ENCODE data around the gene IL4R. TPM values are rescaled to one million over a fixed set of nuclear protein-coding genes. Genes with fewer than 3 reads are reported as not detected.

IL4R gene
- total RNA-seq, 1 experiment from 2014 or later, result 75.1 TPM

GRCh38 chr16:27316038-27316680 lies 2.4 kb downstream of the IL4R start:
- Histone ChIP-seq H3K36me3 (peaks cover 10% of the 10 kb centered on the region), H3K27ac (no peak overlapping the region), H3K9me3 (replicated peaks) (no peaks in the 10 kb centered on the region), H3K27me3 (no peaks in the 10 kb centered on the region), H3K4me3 (no peak overlapping the region), H3K4me1 (peaks cover 34% of the 10 kb centered on the region)
- DNase-seq, result no peak

- peaks cover 36% of the 10 kb centered on the region for H3K4me1 ChIP-seq
- H3K36me3 ChIP-seq, result peaks cover 14% of the 10 kb centered on the region
- no peak overlapping the region for H3K4me3 ChIP-seq
- no peaks in the 10 kb centered on the region for H3K27me3 ChIP-seq
- no peak for DNase-seq
- no peak overlapping the region for H3K27ac ChIP-seq
- H3K9me3 ChIP-seq (replicated peaks), result no peaks in the 10 kb centered on the region
Observed at GRCh38 chr16:27317320-27317719, 3.5 kb downstream of the IL4R start.

DNA sequence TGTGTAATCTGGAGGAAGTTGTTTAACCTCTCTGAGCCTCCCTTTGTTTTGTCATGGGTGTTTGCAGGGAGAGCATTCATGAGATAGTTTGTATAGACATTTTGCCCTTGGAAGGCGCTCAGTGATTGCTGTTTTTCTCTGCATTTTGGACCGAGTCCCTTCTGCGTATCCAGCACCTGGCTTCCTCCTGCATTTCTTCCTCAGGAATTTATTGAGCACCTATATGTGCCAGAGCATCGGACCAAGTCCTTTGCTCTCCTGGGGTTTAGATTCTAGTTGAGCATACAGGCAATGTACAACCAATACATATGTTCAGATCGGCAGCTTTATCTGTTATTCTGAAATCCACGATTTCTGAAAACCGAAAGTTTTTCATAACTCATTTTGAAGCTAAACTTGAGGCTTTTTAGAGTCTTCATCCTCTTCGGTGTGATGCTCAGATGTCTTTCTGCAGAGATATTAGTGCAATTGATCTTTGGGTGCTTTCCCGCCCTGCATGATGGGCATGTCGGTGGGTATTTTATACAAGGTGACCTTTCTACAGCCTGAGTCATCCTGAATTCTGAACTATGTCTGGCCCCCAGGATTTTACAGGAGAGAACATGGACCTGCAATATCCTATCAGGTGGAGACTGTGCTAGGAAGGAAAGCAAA lies 4.1 kb downstream of the IL4R start:
- no peaks in the 10 kb centered on the region for H3K27me3 ChIP-seq
- peaks cover 36% of the 10 kb centered on the region for H3K4me1 ChIP-seq
- H3K36me3 ChIP-seq, result peaks cover 14% of the 10 kb centered on the region
- DNase-seq, result no peak
- no peaks in the 10 kb centered on the region for H3K9me3 ChIP-seq (replicated peaks)
- no peak overlapping the region; the same call in 1 of the 2 replicates for H3K27ac ChIP-seq
- no peak overlapping the region for H3K4me3 ChIP-seq

DNA sequence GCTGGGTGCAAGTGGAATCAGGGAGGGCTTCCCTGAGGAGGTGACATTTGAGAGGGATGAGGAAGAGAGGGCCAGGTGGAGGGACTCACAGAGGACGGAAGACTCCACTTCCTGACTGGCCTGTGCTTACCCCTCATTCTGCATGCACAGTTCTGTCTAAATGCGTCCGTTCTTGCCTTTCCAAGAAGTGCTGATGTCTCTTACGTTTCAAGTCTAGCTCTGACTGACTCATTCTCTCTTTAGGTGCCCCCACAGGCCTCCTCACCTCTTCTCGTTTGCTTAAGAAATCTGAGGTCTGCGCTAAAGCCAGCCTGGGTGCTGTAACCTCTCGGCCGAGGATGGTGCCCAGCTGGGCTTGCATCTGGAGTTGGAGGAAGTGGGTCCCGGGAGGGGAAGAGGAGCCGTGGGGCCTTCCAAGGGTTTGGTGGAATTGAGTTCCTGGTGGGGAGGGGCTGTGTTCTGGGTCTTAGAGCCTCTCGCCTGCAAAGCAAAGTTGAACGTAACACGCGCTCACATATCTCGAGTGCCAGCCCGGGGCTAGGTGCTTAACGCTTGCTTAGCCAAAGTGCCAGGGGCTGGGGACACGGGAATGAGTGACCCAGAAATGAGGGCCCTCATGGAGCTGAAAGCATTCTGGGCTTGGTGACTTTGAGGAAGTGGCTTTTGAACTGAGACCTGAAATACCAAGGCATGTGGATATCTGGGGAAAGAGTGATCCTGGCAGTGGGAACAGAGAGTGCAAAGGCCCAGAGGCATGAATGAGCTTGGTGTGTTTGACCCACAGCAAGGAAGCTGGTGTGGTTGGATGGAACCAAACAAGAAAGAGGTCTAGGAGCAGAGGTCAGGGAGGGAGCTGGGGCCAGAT lies 4.8 kb downstream of the IL4R start:
- H3K4me3 ChIP-seq, result no peak overlapping the region
- H3K4me1 ChIP-seq, result peaks cover 36% of the 10 kb centered on the region
- peaks cover 14% of the 10 kb centered on the region for H3K36me3 ChIP-seq
- H3K27me3 ChIP-seq, result no peaks in the 10 kb centered on the region
- peak overlapping the region; percentile 83 for H3K27ac ChIP-seq
- DNase-seq, result no peak
- H3K9me3 ChIP-seq (replicated peaks), result no peaks in the 10 kb centered on the region

DNA sequence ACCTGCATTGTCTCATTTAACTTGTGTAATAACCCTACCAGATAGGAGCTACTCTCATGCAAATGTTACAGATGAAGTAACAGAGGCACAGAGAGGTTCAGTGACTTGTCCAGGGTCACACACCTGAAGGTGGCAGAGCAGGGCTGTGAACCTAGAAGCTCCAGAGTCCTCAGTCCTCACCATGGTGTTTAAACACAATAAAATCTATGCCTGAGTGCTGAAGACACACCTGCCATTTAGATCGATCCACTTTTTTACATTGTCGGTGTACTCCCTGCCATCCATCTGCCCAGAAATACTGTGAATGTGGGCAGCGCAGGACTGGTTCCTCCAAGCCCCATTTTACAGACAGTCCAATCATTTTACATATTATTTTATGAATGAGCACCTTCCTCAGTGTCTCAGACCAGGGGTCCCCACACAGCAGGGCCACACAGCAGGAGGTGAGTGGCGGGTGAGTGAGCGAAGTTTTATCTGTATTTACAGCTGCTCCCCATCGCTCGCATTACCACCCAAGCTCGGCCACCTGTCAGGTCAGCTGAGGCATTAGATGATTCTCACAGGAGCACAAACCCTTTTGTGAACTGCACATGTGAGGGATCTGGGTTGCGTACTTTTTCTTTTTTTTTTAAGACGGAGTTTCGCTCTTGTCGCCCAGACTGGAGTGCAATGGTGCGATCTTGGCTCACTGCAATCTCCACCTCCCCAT lies 5.6 kb downstream of the IL4R start:
- Histone ChIP-seq H3K27ac (peak overlapping the region; percentile 83), H3K4me1 (peaks cover 36% of the 10 kb centered on the region), H3K4me3 (no peak overlapping the region), H3K36me3 (peaks cover 14% of the 10 kb centered on the region), H3K27me3 (no peaks in the 10 kb centered on the region), H3K9me3 (replicated peaks) (no peaks in the 10 kb centered on the region)
- DNase-seq, result peak; percentile 84 to 90

DNA sequence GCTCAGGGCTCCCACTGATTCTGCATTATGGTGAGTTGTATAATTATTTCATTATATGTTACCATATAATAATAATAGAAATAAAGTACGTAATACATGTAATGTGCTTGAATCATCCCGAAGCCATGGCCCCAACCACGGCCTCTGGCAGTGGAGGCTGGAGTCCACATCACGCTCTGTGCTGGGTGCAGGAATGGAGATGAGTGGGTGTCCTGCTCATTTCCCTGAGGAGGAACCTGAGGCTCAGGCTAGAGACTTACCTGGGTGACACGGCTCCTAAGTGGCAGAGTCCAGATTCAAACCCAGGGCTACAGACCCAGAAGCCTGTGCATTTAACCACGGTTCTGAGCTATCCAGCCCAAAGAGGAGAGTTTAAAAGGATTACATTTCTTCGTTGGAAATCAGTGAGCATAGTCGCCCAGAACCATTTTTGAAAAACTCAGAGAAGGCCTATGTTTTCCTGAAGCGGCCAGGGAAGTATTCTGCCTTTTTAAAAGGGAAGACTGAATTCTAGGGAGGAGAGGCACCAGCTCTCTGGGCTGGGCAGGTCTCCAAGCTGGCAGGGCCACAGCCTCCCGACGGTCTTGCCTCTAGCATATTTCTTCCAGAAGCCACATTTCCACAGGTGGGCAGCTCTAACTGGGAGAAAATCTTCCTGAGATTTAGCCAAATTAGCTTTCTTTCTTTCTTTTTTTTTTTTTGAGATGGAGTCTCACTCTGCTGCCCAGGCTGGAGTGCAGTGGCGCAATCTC lies 6.7 kb downstream of the IL4R start:
- peaks cover 29% of the 10 kb centered on the region for H3K4me1 ChIP-seq
- H3K36me3 ChIP-seq, result peaks cover 14% of the 10 kb centered on the region
- no peaks in the 10 kb centered on the region for H3K27me3 ChIP-seq
- H3K27ac ChIP-seq, result peak overlapping the region; percentile 83
- no peak for DNase-seq
- H3K4me3 ChIP-seq, result no peak overlapping the region
- no peaks in the 10 kb centered on the region for H3K9me3 ChIP-seq (replicated peaks)

DNA sequence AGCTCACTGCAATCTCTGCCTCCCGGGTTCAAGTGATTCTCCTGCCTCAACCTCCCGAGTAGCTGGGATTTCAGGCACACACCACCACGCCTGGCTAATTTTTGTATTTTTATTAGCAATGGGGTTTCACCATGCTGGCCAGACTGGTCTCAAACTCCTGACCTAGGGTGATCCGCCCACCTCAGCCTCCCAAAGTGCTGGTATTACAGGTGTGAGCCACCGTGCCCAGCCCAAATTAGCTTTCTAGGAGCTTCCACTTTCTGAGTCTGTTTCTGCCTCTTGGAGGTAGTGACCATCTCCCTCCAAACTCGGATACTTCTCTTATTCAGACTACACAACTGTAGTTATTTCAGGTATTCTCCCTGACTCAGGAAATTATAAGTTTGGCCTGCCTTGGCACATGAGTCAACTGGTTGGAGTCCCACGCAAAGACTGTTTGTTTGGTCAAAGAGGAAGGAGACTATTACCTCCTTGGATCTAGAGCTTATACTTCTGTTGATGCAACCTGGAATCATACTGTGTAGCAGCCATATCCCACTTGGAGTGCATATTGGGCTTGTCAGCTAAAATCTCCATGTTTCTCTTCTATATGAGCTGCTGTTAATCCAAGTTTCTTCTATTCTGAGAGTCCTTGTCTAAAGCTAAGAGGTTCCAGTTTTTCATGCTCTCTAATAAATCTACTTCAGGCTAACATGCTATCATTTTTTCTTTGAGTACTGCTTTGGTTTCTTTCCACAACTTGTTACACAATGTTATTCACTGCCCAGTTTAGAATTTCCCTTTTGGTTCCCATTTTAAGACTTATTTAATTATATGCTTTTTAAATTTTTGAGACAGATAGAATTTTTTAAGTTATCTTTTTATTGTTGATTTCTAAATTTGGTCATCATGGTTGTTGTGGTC lies 7.5 kb downstream of the IL4R start:
- Histone ChIP-seq H3K4me3 (no peak overlapping the region), H3K9me3 (replicated peaks) (no peaks in the 10 kb centered on the region), H3K4me1 (peaks cover 35% of the 10 kb centered on the region), H3K36me3 (peaks cover 14% of the 10 kb centered on the region), H3K27me3 (no peaks in the 10 kb centered on the region), H3K27ac (peak overlapping the region; percentile 12; the same call in 1 of the 2 replicates)
- no peak for DNase-seq

DNA sequence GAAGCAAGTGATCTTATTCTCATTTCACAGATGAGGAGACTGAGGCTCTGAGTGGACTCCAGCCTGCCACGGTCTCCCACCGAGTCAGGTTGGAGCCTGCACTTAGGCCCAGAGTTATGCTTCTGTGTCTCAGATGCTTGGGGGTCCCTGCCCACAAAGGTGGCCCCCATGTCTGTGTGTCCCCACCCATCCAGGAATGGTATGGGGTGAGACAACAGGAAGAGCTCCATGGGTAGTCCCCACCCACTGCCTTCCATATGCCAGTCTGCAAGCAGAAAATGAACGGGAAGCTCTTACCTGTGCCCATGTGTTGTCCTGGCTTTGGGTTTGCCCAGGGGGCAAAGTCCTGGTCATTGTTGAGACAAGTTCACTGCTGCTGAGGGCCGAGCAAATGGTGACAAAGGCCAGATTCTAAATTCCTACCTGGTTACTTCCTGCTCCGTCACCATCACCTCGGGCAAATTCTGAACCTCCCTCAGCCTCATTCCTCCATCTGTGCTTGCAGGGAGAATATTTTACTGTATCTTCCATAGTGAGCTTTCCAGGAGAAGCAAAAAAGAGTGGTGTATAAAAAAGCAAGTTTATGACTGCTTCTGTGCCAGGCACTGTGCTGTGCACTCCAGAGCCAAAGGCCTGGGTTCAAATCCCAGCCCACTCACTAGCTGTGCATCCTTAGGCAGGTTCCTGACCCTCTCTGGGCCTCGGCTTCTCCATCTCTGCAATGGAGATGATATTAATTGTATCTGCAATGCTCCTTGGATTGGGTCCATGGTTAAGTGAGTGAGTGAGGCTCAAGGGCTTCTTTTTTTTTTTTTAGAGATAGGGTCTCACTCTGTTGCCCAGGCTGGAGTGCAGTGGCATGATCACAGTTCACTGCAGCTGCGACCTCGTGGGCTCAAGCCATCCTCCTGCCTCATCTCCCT lies 9.3 kb downstream of the IL4R start:
- no peak for DNase-seq
- Histone ChIP-seq H3K4me1 (peaks cover 45% of the 10 kb centered on the region), H3K27ac (no peak overlapping the region)

GRCh38 chr16:27323781-27324561 lies 10.2 kb downstream of the IL4R start:
- DNase-seq, result no peak
- Histone ChIP-seq H3K9me3 (replicated peaks) (no peaks in the 10 kb centered on the region), H3K27ac (no peak overlapping the region), H3K4me3 (no peak overlapping the region), H3K27me3 (no peaks in the 10 kb centered on the region), H3K4me1 (peaks cover 39% of the 10 kb centered on the region), H3K36me3 (peaks cover 6% of the 10 kb centered on the region)

More for the DNA sequence above, 9.3 kb downstream of the IL4R start:
- H3K9me3 ChIP-seq (replicated peaks), result no peaks in the 10 kb centered on the region
- no peak overlapping the region for H3K4me3 ChIP-seq
- no peaks in the 10 kb centered on the region for H3K27me3 ChIP-seq
- H3K36me3 ChIP-seq, result peaks cover 12% of the 10 kb centered on the region

GRCh38 chr16:27324851-27325301 lies 11.1 kb downstream of the IL4R start:
- H3K27ac ChIP-seq, result peak overlapping the region; percentile 98
- H3K4me1 ChIP-seq, result peaks cover 32% of the 10 kb centered on the region
- H3K4me3 ChIP-seq, result no peak overlapping the region
- DNase-seq, result no peak
- no peaks in the 10 kb centered on the region for H3K27me3 ChIP-seq
- no peaks in the 10 kb centered on the region for H3K9me3 ChIP-seq (replicated peaks)
- peaks cover 9% of the 10 kb centered on the region; the same call in 1 of the 2 replicates for H3K36me3 ChIP-seq

DNA sequence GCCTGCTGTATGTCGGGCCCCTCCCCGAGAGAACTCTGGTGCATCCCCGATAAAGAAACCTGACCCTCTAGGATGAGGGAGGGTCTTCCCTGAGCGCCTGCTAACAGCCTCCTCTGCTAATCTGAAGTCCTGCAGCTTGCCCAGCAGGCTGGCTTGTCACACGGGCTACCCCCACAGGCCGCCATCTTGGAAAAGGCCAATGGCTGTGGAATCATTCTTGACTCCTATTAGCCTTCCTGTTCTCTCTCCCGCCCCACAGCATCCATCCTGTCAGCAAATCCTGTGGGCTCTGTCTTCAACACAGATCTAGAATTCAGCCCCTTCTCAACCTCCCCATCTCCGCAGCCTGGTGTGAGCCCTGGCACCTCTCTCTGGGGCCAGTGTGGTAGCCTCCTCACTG lies 12.0 kb downstream of the IL4R start:
- DNase-seq, result no peak
- Histone ChIP-seq H3K4me1 (peaks cover 28% of the 10 kb centered on the region), H3K27ac (peak overlapping the region; percentile 98), H3K9me3 (replicated peaks) (no peaks in the 10 kb centered on the region), H3K27me3 (no peaks in the 10 kb centered on the region), H3K4me3 (no peak overlapping the region), H3K36me3 (peaks cover 13% of the 10 kb centered on the region; the same call in 1 of the 2 replicates)

DNA sequence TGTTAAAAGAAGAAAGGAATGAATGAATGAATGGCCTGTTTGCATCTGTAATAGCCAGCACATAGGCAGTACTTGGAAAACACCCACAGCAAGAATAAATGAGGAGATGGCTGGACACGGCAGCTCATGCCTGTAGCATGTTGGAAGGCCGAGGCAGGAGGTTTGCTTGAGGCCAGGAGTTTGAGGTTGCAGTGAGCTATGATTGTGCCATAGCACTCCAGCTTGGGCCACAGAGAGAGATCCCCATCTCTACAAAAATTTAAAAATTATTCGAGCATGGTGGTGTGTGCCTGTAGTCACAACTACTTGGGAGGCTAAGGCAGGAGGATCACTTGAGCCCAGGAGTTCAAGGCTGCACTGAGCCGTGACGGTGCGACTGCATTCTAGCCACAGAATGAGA lies 12.5 kb downstream of the IL4R start:
- peaks cover 15% of the 10 kb centered on the region for H3K36me3 ChIP-seq
- H3K27me3 ChIP-seq, result no peaks in the 10 kb centered on the region
- H3K4me3 ChIP-seq, result no peak overlapping the region
- H3K27ac ChIP-seq, result peak overlapping the region; percentile 98
- no peaks in the 10 kb centered on the region for H3K9me3 ChIP-seq (replicated peaks)
- DNase-seq, result no peak
- peaks cover 31% of the 10 kb centered on the region for H3K4me1 ChIP-seq
